Measurements from ENCODE around the gene SLC25A12. TPM values are rescaled to one million over a fixed set of nuclear protein-coding genes. Genes with fewer than 3 reads are reported as not detected.

The SLC25A12 gene
- polyA plus RNA-seq, 1 donor from 2014 or later: 122 TPM

GRCh38 chr2:171930385-171930784 is 36.3 kb upstream of the SLC25A12 start:
- peaks cover 58% of the 10 kb centered on the region for H3K79me2 ChIP-seq (replicated peaks; ENCODE audit: insufficient read depth, low read length)
- TF ChIP-seq RAD21 (conservative IDR thresholded peaks at IDR 0.05) (no peak), EP300 (conservative IDR thresholded peaks at IDR 0.05; ENCODE audit: poor library complexity, severe bottlenecking) (no peak), POLR2AphosphoS5 (IDR thresholded peaks at IDR 0.05) (no peak), MXI1 (conservative IDR thresholded peaks at IDR 0.05; ENCODE audit: poor library complexity, severe bottlenecking) (no peak), EZH2 (IDR thresholded peaks at IDR 0.05; ENCODE audit: borderline replicate concordance, insufficient read depth, low read length, poor library complexity, severe bottlenecking) (no peak)
- no peak overlapping the region for H3K27ac ChIP-seq (ENCODE audit: low read length)
- no peak overlapping the region for H3K4me3 ChIP-seq (ENCODE audit: low read length)
- H3K9me2 ChIP-seq (ENCODE audit: insufficient read depth, low read length): no peaks in the 10 kb centered on the region
- H3K4me2 ChIP-seq (ENCODE audit: low read length): no peak overlapping the region
- H3F3A ChIP-seq (ENCODE audit: insufficient read depth, low read length, poor library complexity, severe bottlenecking): no peaks in the 10 kb centered on the region
- H3K36me3 ChIP-seq (ENCODE audit: insufficient read depth, low read length): no peaks in the 10 kb centered on the region
- no peak overlapping the region for H2AFZ ChIP-seq (ENCODE audit: low read depth, low read length)
- H3K9me3 ChIP-seq (ENCODE audit: low read length): no peaks in the 10 kb centered on the region
- no peak overlapping the region for H3K9ac ChIP-seq (ENCODE audit: low read length)
- H3K27me3 ChIP-seq (ENCODE audit: insufficient read depth, low read depth, low read length): no peaks in the 10 kb centered on the region
- H4K20me1 ChIP-seq (ENCODE audit: insufficient read depth): no peaks in the 10 kb centered on the region

DNA sequence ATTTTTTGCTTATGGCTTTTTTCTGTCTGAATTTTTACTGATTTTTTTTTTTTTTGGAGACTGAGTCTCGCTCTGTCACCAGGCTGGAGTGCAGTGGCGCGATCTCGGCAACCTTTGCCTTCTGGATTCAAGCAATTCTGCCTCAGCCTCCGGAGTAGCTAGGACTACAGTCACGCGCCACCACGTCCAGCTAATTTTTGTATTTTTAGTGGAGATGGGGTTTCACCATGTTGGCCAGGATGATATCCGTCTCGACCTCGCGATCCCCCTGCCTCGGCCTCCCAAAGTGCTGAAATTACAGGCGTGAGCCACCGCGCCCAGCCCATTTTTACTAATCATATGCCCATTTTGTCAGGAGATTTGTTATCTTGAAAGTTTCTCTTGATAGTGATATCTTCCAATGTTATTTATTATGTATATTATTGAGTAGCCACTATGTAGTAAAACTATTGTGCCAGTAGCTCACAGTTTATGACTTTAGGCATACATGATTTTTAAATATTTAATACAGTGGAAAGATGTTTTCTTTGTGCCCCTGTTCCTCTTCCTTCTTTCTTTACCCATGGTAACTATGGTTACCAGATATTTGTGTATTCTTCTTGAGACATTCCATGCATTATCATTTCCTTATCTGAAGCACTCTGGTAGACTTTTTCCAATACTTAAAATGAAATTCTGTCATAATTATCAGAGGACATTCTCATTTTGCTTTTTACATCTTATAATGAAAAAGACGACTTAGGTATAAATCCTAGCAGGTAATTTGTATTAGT is 30.3 kb upstream of the SLC25A12 start:
- no peaks in the 10 kb centered on the region for H4K20me1 ChIP-seq (ENCODE audit: insufficient read depth)
- no peaks in the 10 kb centered on the region for H3K36me3 ChIP-seq (ENCODE audit: insufficient read depth, low read length)
- no peaks in the 10 kb centered on the region for H3K9me2 ChIP-seq (ENCODE audit: insufficient read depth, low read length)
- no peaks in the 10 kb centered on the region for H3K27me3 ChIP-seq (ENCODE audit: insufficient read depth, low read depth, low read length)
- H3K9me3 ChIP-seq (ENCODE audit: low read length): no peaks in the 10 kb centered on the region
- H3K4me3 ChIP-seq (ENCODE audit: low read length): peak overlapping the region; percentile 87
- no peak overlapping the region for H3K27ac ChIP-seq (ENCODE audit: low read length)
- TF ChIP-seq TAF1 (IDR thresholded peaks at IDR 0.05; ENCODE audit: low read depth): no peak
- no peak for TF ChIP-seq RAD21 (conservative IDR thresholded peaks at IDR 0.05)
- no peak for TF ChIP-seq MXI1 (conservative IDR thresholded peaks at IDR 0.05; ENCODE audit: poor library complexity, severe bottlenecking)
- no peak for TF ChIP-seq EP300 (conservative IDR thresholded peaks at IDR 0.05; ENCODE audit: poor library complexity, severe bottlenecking)
- no peak for TF ChIP-seq POLR2AphosphoS5 (IDR thresholded peaks at IDR 0.05)
- TF ChIP-seq EZH2 (IDR thresholded peaks at IDR 0.05; ENCODE audit: borderline replicate concordance, insufficient read depth, low read length, poor library complexity, severe bottlenecking): no peak
- TF ChIP-seq, protein P1, sequence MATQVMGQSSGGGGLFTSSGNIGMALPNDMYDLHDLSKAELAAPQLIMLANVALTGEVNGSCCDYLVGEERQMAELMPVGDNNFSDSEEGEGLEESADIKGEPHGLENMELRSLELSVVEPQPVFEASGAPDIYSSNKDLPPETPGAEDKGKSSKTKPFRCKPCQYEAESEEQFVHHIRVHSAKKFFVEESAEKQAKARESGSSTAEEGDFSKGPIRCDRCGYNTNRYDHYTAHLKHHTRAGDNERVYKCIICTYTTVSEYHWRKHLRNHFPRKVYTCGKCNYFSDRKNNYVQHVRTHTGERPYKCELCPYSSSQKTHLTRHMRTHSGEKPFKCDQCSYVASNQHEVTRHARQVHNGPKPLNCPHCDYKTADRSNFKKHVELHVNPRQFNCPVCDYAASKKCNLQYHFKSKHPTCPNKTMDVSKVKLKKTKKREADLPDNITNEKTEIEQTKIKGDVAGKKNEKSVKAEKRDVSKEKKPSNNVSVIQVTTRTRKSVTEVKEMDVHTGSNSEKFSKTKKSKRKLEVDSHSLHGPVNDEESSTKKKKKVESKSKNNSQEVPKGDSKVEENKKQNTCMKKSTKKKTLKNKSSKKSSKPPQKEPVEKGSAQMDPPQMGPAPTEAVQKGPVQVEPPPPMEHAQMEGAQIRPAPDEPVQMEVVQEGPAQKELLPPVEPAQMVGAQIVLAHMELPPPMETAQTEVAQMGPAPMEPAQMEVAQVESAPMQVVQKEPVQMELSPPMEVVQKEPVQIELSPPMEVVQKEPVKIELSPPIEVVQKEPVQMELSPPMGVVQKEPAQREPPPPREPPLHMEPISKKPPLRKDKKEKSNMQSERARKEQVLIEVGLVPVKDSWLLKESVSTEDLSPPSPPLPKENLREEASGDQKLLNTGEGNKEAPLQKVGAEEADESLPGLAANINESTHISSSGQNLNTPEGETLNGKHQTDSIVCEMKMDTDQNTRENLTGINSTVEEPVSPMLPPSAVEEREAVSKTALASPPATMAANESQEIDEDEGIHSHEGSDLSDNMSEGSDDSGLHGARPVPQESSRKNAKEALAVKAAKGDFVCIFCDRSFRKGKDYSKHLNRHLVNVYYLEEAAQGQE (IDR thresholded peaks at IDR 0.05; ENCODE audit: borderline replicate concordance): no peak
- TF ChIP-seq CTCF (IDR thresholded peaks at IDR 0.05; ENCODE audit: poor library complexity, severe bottlenecking): no peak
- no peak for TF ChIP-seq SMC3 (conservative IDR thresholded peaks at IDR 0.05; ENCODE audit: poor library complexity)
- no peaks in the 10 kb centered on the region for H3F3A ChIP-seq (ENCODE audit: insufficient read depth, low read length, poor library complexity, severe bottlenecking)
- H3K4me2 ChIP-seq (ENCODE audit: low read length): no peak overlapping the region
- H3K9ac ChIP-seq (ENCODE audit: low read length): no peak overlapping the region
- H2AFZ ChIP-seq (ENCODE audit: low read depth, low read length): no peak overlapping the region
- H3K79me2 ChIP-seq (replicated peaks; ENCODE audit: insufficient read depth, low read length): peaks cover 50% of the 10 kb centered on the region

Data from neural cell (in vitro differentiated cells).